Stimulated activated CD8-positive, alpha-beta memory T cell treated with anti-CD3 and anti-CD28 coated beads, Interleukin-12 subunit alpha, Interleukin-12 subunit beta, amount 100 ng/mL, for 4 hours (primary cell): ENCODE measurements around the gene FXYD5.
"Not testable (repeated sequence)": the region's sequence is repeated elsewhere in the genome, so short reads cannot be mapped to it uniquely, and the experiment has no call there.

Experiments
- DNase-seq: peaks from one replicate; pipeline ENCODE4 v3.0.0-alpha.2; 2020; ENCODE audit warnings: low read depth

FXYD5 gene

GRCh38 chr19:35120492-35120891 lies 34.0 kb upstream of the FXYD5 start:
- no peak for DNase-seq

- no peak for DNase-seq
Observed at GRCh38 chr19:35120898-35121297, 33.6 kb upstream of the FXYD5 start.

DNA sequence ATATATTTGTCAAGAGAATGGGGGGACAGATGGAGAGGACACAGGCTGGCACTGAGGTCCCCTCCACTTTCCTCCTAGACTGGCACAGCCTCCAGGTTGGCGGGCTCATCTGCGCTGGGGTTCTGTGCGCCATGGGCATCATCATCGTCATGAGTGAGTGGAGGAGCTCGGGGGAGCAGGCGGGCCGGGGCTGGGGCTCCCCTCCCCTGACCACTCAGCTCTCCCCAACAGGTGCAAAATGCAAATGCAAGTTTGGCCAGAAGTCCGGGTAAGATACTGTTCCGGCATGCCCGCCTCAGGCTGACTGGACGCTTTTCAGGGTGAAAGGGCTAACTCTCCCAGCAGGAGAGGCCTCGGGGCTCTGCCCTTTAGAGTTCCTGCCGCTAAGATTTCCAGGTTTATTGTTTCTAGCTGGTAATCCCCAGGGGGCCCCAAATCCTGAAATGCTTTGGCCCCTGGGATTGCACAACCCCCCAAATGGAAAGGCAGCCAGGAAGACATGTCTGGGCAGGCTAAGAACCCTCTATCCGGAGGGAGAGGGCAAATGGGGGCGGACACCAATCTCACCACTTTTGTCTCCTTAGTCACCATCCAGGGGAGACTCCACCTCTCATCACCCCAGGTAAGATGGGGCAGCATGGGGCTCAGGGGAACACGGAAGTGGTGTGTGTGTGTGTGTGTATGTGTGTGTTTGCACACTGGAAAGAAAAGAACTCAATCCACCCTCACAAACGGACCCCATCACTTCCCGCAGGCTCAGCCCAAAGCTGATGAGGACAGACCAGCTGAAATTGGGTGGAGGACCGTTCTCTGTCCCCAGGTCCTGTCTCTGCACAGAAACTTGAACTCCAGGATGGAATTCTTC lies 31.6 kb upstream of the FXYD5 start:
- no peak for DNase-seq

- DNase-seq, result no peak
Observed at GRCh38 chr19:35123573-35123972, 31.0 kb upstream of the FXYD5 start.

DNA sequence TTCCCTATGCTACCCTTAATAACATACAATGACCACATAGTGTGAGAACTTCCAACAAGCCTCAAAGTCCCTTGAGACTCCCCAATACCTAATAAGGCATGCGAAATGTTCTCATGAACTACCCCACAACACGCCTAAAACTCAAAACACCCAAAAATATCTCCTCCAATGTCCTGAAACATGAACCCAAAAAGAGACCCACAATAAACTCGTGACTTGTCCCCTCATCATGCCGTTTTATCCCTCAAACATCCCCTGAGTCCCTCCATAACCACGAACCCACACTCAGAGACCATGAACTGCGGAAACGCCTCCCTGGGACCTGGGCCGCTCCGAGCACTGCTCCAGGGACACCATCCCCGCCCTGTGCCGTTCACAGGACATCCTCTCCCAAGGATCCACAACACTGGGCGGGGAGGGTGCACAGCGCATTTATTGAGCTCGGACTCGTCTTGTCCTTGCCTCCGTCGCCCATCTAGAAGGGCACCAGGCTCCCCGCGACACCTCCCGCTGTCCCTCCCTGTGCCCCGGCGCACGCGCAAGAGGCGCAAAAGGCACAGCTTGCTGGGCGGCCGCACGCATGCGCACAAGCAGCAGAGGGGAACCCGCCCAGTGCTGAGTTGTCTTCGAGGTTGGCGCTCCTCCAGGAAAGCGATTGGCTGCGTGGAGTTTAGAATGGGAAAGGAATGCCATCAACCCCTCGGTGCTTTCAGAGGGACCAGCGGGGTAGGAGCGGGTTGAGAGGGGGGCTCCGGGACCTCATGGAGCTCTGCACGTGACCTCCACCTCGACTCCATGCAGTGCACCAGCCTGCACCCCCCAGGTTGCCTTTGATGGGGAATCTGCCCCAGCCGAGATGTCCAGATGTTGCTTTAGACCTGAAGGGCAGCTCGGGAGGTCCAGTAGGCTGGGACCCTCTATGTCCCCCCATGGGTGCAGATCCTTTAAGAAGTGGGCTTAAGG lies 30.2 kb upstream of the FXYD5 start:
- DNase-seq, result peak; percentile 76

GRCh38 chr19:35125270-35125717 lies 29.2 kb upstream of the FXYD5 start:
- no peak for DNase-seq

GRCh38 chr19:35125749-35126623 lies 28.5 kb upstream of the FXYD5 start:
- no peak for DNase-seq

- DNase-seq, result no peak
Observed at GRCh38 chr19:35126624-35126959, 27.9 kb upstream of the FXYD5 start.

DNA sequence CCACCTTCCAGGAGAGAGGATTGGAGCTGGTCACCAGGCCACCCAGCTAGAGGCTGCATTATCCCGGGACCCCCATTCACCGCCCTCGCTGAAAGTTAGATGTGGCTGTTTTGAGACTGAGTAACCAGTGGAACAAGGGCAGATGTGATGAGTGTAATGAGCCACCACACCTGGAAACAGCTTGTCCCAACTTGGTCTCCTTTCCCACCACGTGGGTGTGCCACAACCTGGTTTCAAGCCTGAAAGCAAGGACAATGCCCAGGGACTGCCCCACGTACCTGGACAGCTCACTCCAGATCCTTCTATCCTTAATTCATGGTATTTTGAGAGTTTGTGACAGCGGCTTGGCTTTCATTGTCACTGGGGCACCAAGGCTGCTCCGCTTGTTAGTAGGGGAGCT lies 26.7 kb upstream of the FXYD5 start:
- DNase-seq, result no peak

- DNase-seq, result no peak
Observed at GRCh38 chr19:35128398-35129057, 26.0 kb upstream of the FXYD5 start.

- DNase-seq, result not testable (repeated sequence)
Observed at GRCh38 chr19:35129724-35130274, 24.7 kb upstream of the FXYD5 start.

GRCh38 chr19:35130761-35131720 lies 23.5 kb upstream of the FXYD5 start:
- DNase-seq, result no peak

GRCh38 chr19:35132254-35132653 lies 22.3 kb upstream of the FXYD5 start:
- DNase-seq, result no peak

GRCh38 chr19:35133826-35134225 lies 20.7 kb upstream of the FXYD5 start:
- DNase-seq, result no peak

DNA sequence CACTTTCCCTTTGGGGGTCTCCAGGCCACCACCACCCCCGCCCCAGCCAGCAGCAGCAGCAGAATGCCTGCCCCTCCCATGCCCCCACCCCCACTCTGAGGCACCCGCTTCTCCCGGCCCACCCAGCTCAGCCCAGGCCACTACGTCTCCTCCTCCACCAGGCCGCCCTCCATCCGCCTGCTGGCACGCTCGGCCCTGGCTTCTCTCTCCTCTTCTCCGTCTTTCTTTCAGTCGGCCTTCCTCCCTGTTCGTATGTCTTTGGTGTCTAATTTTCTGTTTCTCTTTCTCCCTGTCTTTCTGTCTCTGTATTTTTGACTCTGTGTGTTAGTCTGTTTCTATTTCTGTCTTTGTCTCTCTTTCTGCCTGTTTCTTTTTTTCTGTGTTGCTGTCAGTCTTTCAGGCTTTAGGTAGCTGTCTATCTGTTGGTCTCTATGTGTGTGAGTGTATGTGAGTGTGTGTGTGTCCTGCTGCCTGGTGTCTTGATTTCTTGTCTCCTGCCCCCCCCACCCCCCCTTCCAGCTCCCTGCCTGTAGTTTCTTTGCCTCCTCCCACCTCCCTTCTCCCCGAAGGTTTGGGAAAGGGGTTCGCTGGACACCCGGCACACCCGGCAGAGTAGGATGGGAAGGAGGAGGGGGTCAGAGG lies 19.8 kb upstream of the FXYD5 start, which contains the start of gene LGI4:
Gene LGI4 (minus strand): TSS at position 459 of the 642 bp plus-strand sequence. CDS start 379 bp downstream, at position 80.
- no peak for DNase-seq

GRCh38 chr19:35135389-35135909 lies 19.1 kb upstream of the FXYD5 start:
- peak; percentile 38 for DNase-seq

- no peak for DNase-seq
Observed at GRCh38 chr19:35136231-35136630, 18.3 kb upstream of the FXYD5 start.

- no peak for DNase-seq
Observed at GRCh38 chr19:35136977-35137702, 17.4 kb upstream of the FXYD5 start.
